D721Med (cell line): Measurements from ENCODE around the gene CFAP161.

Experiments
- DNase-seq: peaks from one replicate; pipeline ENCODE4 v3.0.0; 2011; ENCODE audit warnings: low spot score; ENCODE audit not compliant: insufficient read length
- FAIRE-seq: peaks from 2 replicates; lab custom pipeline; 2011; peaks lifted over from hg19 to GRCh38; lab: Jason Lieb, UNC
- TF ChIP-seq, protein P1 (sequence below): IDR thresholded peaks from 2 replicates; pipeline ENCODE4 v1.5.1; 2012; ENCODE audit warnings: mild to moderate bottlenecking, control low read depth; ENCODE audit not compliant: insufficient read depth; ENCODE audit errors: missing control alignments

CFAP161 gene, protein sequence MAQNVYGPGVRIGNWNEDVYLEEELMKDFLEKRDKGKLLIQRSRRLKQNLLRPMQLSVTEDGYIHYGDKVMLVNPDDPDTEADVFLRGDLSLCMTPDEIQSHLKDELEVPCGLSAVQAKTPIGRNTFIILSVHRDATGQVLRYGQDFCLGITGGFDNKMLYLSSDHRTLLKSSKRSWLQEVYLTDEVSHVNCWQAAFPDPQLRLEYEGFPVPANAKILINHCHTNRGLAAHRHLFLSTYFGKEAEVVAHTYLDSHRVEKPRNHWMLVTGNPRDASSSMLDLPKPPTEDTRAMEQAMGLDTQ

DNA sequence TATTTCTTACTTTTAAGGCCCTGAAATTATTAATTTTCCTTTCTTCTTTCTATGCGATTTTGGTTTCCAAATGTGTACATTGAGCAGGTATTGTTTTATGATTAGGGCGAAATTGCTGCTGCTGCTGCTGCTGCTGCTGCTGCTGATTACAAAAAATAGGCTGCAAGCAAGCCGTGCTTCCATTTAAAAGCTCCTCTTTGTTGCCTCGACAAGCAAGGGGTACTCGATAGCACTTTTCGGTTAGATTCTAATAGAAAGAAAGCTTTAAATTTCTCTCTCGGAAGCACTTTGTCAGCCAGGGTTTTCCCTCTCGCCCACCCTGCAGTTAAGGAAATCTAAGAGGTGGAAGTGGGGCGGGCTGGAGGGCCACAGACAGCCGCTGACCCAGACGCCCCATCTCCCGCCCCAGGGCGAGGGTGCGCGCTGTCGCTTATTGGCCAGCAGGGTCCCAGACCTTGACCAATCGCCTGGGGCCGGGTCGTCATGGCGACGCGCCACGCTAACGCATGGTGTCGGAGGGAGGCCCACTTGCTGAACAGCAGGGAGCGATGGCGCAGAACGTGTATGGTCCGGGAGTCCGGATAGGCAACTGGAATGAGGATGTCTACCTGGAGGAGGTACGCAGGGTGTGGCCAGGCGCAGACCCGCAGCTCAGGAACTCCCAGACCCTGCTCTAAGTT is at the start of gene CFAP161:
Gene CFAP161 (plus strand): TSS at position 489 of the 680 bp plus-strand sequence. CDS start 60 bp downstream, at position 549.
- DNase-seq, result peak; percentile 84
- FAIRE-seq, result no peak

DNA sequence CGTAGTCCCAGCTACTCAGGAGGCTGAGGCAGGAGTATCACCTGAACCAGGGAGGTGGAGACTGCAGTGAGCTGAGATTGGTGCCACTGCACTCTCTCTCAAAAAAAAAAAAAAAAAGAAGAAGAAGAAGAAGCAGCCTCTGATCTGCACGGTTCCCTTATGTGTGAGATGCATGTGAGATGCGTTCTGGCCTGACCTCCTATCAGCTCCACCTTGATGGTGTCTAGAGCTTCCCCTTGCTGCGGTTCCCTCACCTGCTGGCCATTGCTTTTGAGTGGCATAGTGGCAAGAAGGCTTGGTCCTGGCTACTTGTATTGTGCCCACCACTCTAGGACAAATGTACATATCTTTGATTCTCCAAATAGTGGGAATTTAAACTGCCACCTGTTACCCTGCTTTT is 49.4 kb upstream of the CFAP161 start:
- TF ChIP-seq, protein P1, sequence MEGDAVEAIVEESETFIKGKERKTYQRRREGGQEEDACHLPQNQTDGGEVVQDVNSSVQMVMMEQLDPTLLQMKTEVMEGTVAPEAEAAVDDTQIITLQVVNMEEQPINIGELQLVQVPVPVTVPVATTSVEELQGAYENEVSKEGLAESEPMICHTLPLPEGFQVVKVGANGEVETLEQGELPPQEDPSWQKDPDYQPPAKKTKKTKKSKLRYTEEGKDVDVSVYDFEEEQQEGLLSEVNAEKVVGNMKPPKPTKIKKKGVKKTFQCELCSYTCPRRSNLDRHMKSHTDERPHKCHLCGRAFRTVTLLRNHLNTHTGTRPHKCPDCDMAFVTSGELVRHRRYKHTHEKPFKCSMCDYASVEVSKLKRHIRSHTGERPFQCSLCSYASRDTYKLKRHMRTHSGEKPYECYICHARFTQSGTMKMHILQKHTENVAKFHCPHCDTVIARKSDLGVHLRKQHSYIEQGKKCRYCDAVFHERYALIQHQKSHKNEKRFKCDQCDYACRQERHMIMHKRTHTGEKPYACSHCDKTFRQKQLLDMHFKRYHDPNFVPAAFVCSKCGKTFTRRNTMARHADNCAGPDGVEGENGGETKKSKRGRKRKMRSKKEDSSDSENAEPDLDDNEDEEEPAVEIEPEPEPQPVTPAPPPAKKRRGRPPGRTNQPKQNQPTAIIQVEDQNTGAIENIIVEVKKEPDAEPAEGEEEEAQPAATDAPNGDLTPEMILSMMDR, result no peak
- DNase-seq (no peak), FAIRE-seq (no peak)

More for the DNA sequence above, at the start of gene CFAP161:
- TF ChIP-seq, protein P1, result no peak

DNA sequence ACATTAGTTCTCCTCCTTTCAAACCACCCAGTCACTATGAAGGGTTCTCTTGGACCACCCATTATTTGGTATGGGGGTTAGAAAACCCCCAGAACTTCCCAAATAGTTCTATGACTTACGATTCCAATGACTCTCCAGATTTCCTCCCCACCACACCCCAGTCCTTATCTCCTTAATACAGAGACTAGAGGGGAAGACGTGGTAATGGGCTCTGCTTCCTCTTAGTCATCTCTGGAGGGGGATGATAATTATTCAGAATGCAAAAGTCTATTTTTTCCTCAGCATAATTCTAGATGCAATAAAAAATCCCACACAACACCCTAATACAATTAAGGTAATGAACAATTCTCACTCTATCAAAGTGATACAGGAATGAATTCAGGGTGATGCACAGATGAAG is 48.9 kb upstream of the CFAP161 start:
- TF ChIP-seq, protein P1, result no peak
- DNase-seq (no peak), FAIRE-seq (no peak)

DNA sequence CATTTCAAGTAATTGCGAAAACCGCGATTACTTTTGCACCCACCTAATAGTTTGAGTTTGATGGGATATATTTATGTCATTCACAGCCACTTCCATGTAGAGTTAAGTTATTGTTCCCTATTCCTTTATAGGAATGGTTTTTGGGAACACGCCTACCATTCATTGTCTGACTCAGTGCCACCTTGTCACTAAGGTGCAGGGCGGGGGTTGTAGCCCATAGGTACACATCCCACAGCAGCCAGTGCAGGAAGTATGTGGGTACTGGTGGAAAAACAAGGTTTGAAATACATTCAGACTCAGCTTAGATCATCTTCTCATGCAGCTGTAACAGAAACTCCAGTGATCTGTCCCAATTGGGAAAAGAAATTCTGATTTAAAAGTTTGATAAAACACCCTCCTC is 48.2 kb upstream of the CFAP161 start:
- FAIRE-seq, result no peak
- TF ChIP-seq, protein P1, result no peak
- no peak for DNase-seq

DNA sequence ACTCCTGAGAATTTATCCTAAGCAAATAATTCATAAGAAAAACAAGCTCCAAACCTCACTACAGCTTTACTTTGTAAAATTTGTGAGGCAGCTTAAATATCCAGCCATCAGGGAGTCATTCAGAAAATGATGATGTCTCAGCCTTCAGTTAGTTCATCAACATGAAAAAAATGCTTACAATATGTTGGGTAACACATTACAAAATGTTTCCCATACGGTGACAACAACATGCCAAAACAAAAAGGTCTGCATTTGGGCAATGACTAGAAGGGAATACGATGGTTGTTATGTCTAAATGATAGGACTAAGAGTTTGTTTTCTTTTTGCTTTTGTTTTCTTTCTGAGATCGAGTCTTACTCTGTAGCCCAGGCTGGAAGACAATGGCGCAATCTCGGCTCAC is 47.0 kb upstream of the CFAP161 start:
- DNase-seq, result no peak
- no peak for FAIRE-seq
- TF ChIP-seq, protein P1, result no peak

DNA sequence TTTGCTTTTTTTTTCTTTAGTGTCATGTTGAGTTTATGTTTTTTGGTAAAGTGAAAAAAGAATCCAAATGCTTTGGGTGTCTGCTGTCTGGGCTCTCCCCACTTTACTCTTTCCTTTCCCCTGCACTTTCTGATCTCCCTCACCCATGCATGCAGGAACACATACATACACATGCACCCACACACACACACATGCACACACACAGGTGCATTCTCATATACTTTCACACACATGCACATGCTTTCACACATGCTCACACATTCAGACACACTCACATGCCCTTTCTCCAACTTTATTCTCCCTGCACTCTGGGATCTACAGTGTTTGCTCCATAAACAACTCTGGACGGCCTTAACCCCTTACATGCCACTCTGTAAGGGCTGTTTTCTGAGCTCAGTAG is 46.4 kb upstream of the CFAP161 start:
- no peak for DNase-seq
- TF ChIP-seq, protein P1, result no peak
- no peak for FAIRE-seq
